ENCODE data around the gene DNAJA2. TPM values are rescaled to one million over a fixed set of nuclear protein-coding genes. Genes with fewer than 3 reads are reported as not detected.
A peak's percentile ranks its signal among the peaks of the same experiment; 100 is the strongest.

DNAJA2 gene
- total and polyA plus RNA-seq, 8 donors, result 13.0 to 26.6 (median 21.7) TPM

DNA sequence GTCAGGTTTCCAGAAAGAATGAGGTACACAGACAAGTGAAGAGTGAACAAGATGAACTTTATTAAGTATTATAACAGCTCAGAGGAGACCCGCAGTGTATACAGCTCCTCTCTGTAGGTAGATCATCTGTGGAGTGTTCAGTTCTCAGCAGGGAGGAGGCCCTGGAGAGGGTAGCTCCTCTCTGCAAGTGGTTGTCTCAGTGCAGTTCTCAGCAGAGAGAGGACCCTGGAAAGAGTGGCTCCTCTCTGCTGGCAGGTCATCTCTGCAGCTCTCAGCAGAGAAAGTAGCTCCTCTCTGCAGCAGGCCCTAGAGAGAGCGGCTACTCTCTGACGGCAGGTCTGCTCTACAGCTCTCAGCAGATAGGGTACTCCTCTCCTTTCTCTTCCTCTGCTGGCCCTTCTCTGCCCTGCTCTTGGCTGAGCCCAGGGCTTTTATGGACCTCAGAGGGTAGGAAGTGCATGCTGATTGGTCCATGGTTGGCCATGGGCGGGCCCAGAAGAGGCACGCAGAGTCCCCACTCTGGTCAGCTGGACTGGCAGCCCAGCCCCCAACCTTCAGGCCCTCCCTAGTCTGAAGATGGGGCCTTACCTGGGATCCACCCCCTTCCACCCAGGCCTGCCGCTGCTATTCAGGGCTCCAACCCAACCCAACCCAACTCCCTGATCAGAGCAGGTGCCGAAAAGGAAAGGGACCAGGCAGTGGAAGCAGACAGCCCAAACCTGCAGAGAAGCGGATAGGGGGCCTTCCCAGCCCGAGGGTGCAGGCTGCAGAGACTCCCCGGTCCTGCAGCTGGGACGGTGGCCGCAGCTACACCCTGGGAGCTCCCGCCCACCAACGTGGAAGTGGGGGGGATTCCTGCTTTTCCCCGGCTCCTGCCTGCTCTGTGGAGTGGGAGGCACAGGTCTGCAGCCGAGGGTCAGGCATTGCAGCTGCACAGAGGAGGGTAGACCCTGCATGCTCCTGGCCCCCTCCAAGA, 18.5 kb upstream of the DNAJA2 start:
- TF ChIP-seq, protein P1, sequence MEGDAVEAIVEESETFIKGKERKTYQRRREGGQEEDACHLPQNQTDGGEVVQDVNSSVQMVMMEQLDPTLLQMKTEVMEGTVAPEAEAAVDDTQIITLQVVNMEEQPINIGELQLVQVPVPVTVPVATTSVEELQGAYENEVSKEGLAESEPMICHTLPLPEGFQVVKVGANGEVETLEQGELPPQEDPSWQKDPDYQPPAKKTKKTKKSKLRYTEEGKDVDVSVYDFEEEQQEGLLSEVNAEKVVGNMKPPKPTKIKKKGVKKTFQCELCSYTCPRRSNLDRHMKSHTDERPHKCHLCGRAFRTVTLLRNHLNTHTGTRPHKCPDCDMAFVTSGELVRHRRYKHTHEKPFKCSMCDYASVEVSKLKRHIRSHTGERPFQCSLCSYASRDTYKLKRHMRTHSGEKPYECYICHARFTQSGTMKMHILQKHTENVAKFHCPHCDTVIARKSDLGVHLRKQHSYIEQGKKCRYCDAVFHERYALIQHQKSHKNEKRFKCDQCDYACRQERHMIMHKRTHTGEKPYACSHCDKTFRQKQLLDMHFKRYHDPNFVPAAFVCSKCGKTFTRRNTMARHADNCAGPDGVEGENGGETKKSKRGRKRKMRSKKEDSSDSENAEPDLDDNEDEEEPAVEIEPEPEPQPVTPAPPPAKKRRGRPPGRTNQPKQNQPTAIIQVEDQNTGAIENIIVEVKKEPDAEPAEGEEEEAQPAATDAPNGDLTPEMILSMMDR (IDR thresholded peaks at IDR 0.05), result no peak
- no peak for FAIRE-seq
- intact Hi-C loops (cut with DNase I), result no loop called here
- WGBS, 2 donors, result 87 to 94% methylated on average over 16 of the region's 16 CpGs
- Histone ChIP-seq H3K36me3 (no peaks in the 10 kb centered on the region), H3K27ac (no peak overlapping the region), H3K9me3 (no peaks in the 10 kb centered on the region), H3K27me3 (no peaks in the 10 kb centered on the region), H3K4me1 (peaks cover 0 to 2% (median 0%) of the 10 kb centered on the region in 3 donors), H3K4me3 (no peak overlapping the region)
- peak in 1 of 6 donors; percentile 58 for DNase-seq
- no peak for ATAC-seq

- Histone ChIP-seq H3K4me1 (peaks cover 0 to 5% (median 0%) of the 10 kb centered on the region in 3 donors), H3K9me3 (no peaks in the 10 kb centered on the region), H3K27me3 (no peaks in the 10 kb centered on the region), H3K4me3 (no peak overlapping the region), H3K27ac (no peak overlapping the region), H3K36me3 (no peaks in the 10 kb centered on the region)
- FAIRE-seq (no peak), ATAC-seq (peak; percentile 44 to 86 (median 54)), DNase-seq (no peak)
- intact Hi-C loops (cut with DNase I), result no loop called here
- WGBS, 2 donors, result 18 to 26% methylated on average over 3 of the region's 3 CpGs
- TF ChIP-seq, protein P1 (IDR thresholded peaks at IDR 0.05), result no peak
These were observed 13.4 kb upstream of the DNAJA2 start for GRCh38 chr16:46986896-46987295.

DNA sequence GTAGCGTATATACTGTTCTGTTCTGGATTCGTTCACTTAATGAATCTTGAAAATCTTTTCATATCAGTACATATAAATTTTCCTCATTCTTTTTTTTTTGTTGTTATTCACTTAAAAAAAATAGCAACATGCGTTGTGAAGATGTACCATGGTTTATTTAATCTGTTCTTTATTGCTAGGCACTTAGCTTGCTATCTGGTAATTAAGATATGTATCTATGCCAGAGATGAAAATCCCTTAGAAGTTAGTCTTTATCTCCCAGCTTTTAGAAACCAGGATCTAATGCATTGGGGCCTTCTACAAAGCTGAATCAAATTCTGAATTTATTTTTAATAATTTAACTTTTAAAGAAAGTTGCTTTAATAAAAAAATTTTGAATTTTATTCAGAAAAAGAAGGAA, 13.0 kb upstream of the DNAJA2 start:
- Histone ChIP-seq H3K4me1 (peaks cover 0 to 5% (median 0%) of the 10 kb centered on the region in 3 donors), H3K36me3 (no peaks in the 10 kb centered on the region), H3K27me3 (no peaks in the 10 kb centered on the region), H3K4me3 (no peak overlapping the region), H3K27ac (no peak overlapping the region), H3K9me3 (no peaks in the 10 kb centered on the region)
- ATAC-seq, result no peak
- WGBS, 2 donors, result 78 to 85% methylated on average over 3 of the region's 3 CpGs
- no peak for FAIRE-seq
- TF ChIP-seq, protein P1 (IDR thresholded peaks at IDR 0.05), result no peak
- intact Hi-C loops (cut with DNase I), result no loop called here
- DNase-seq, result no peak

- DNase-seq (no peak), FAIRE-seq (no peak), ATAC-seq (no peak)
- TF ChIP-seq, protein P1 (IDR thresholded peaks at IDR 0.05), result no peak
- Histone ChIP-seq H3K4me3 (no peak overlapping the region), H3K36me3 (no peaks in the 10 kb centered on the region), H3K27me3 (no peaks in the 10 kb centered on the region), H3K9me3 (no peaks in the 10 kb centered on the region), H3K27ac (no peak overlapping the region), H3K4me1 (peaks cover 0 to 5% (median 0%) of the 10 kb centered on the region in 3 donors)
- intact Hi-C loops (cut with DNase I), result no loop called here
- 91 to 92% methylated on average over 4 of the region's 4 CpGs for WGBS, 2 donors
These were observed 8.9 kb upstream of the DNAJA2 start for GRCh38 chr16:46982335-46982734.

GRCh38 chr16:46980926-46981325, 7.5 kb upstream of the DNAJA2 start:
- Histone ChIP-seq H3K4me1 (no peaks in the 10 kb centered on the region), H3K27ac (no peak overlapping the region), H3K4me3 (no peak overlapping the region), H3K9me3 (no peaks in the 10 kb centered on the region), H3K27me3 (no peaks in the 10 kb centered on the region), H3K36me3 (no peaks in the 10 kb centered on the region)
- no peak for DNase-seq
- WGBS, 2 donors, result 93 to 97% methylated on average over 1 of the region's 1 CpG
- no peak for FAIRE-seq
- intact Hi-C loops (cut with DNase I), result no loop called here
- no peak for ATAC-seq
- TF ChIP-seq, protein P1 (IDR thresholded peaks at IDR 0.05), result no peak

All from pancreas (tissue), 10 donors.